ENCODE results near the gene SMAGP. TPM values are rescaled to one million over a fixed set of nuclear protein-coding genes. Genes with fewer than 3 reads are reported as not detected.

SMAGP gene
- total RNA-seq, 2 donors from 2014 or later, result 74.4 to 119 TPM

DNA sequence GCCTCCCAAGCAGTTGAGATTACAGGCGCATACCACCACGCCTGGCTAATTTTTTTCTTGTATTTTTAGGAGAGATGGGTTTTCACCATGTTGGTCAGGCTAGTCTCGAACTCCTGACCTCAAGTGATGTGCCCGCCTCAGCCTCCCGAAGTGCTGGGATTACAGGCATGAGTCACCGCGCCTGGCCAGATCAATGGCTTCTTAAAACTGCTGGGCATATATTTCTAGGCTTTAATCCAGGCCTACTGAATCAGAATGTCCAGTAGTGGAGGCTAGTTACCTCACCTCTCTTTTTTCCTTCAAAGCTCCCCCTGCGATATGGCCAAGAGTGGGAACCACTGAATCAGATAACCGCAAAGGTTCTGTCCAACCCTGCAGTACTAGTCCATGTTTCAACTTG is 69.4 kb downstream of the SMAGP start:
- no peaks in the 10 kb centered on the region for H3K9me3 ChIP-seq
- intact Hi-C loops (cut with DNase I), result no loop called here
- H3K9ac ChIP-seq (ENCODE audit: low read depth in 2 of 2, low read length in 2 of 2), result no peak overlapping the region
- no peak for TF ChIP-seq CTCF (IDR thresholded peaks at IDR 0.05)
- no peak overlapping the region for H3K27ac ChIP-seq
- no peaks in the 10 kb centered on the region for H3K36me3 ChIP-seq
- no peaks in the 10 kb centered on the region for H3K27me3 ChIP-seq
- no peak overlapping the region for H3K4me3 ChIP-seq
- H3K4me1 ChIP-seq, result no peaks in the 10 kb centered on the region
- DNase-seq, result no peak

DNA sequence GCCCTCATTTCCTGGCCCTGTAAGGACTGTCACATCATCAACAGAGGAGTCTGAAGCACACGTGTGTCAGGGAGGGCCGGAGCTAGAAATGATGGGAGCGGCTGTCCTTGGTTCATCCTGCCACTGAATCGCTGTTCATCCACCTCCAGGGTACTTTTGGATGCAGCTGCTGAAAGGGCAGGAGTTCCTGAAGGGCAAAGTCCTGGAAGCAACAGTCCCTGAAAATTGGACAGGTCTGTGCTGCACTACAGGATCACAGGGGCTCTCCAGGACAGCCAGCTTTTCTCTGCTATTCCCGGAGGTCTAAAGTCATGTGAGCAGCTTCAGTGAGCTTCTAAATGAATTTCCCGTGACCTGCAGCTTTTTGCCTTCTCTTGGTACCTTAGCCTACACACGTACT is 70.1 kb downstream of the SMAGP start:
- Histone ChIP-seq H3K27me3 (no peaks in the 10 kb centered on the region), H3K9me3 (no peaks in the 10 kb centered on the region), H3K4me1 (no peaks in the 10 kb centered on the region), H3K4me3 (no peak overlapping the region), H3K27ac (no peak overlapping the region), H3K36me3 (no peaks in the 10 kb centered on the region), H3K9ac (ENCODE audit: low read depth in 2 of 2, low read length in 2 of 2) (no peak overlapping the region)
- intact Hi-C loops (cut with DNase I), result no loop called here
- no peak for TF ChIP-seq CTCF (IDR thresholded peaks at IDR 0.05)
- no peak for DNase-seq

DNA sequence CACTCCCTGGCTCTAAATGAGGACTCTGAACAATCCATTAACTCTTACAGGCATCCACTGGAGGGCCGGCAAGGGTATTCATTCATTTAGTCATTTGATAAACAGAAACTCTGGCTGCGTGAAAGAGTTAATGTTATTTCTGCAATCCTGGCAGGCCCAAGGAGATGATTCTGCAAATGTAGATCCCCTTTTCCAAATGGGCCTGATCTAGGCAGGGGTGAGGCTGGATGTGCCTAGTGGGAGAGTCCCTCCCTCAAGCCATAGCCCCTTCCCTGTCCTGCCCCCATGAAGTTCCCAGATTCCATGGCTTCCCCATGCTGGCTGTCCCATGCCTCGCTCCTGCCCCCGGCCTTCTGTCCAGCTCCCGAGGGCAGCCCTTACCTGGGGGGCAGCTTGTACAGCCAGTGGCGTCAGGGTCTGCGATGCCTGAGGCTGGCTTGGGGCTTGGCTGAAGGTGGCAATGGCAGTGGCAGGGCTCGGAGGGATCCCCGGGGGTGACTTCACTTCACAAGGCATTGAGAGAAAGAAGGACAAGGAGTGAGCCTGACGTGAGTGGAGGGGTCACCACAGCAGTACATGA is 70.8 kb downstream of the SMAGP start:
- no peak for DNase-seq
- Histone ChIP-seq H3K9me3 (no peaks in the 10 kb centered on the region), H3K4me1 (no peaks in the 10 kb centered on the region), H3K27ac (no peak overlapping the region), H3K9ac (ENCODE audit: low read depth in 2 of 2, low read length in 2 of 2) (no peak overlapping the region), H3K36me3 (no peaks in the 10 kb centered on the region), H3K4me3 (no peak overlapping the region), H3K27me3 (no peaks in the 10 kb centered on the region)
- TF ChIP-seq CTCF (IDR thresholded peaks at IDR 0.05), result no peak
- intact Hi-C loops (cut with DNase I), result no loop called here

DNA sequence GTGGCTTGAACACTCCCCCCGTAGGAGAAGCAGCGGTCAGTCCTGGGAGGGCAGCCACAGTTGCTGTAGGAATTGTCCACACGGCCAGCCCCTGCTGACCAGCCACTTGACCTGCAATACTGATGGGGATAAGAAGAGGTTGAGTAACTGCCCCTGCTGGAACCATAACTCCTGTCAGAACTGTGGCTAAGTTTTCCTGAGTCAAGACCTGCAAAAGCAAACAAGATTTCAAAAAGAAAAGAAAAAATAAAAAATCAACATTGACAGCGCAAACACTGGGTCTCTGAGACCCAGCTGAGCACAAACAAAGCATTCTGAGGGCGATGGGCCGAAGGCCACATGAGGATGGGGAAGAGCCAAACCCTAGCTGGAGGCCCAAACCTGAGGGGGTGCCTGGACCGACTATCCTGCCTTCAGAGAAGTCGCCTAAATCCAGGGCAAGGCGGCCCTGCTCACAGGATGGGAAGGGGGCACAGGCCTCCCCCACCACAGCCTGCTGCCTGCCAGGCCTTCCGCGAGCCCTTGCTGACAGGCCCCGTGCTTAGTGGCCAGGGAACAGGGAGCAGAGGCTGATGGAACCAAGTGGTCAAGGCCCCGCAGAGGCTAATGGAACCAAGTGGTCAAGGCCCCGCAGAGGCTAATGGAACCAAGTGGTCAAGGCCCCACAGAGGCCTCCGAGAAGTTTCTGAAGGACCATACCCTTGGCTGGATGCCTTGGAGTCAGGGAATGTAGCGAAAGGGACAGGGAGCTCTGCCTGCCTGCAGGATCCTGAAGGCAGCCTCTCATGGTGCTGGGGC is 71.4 kb downstream of the SMAGP start:
- H3K9me3 ChIP-seq, result no peaks in the 10 kb centered on the region
- no peak for DNase-seq
- H3K36me3 ChIP-seq, result no peaks in the 10 kb centered on the region
- no peak overlapping the region for H3K27ac ChIP-seq
- no peak overlapping the region for H3K9ac ChIP-seq (ENCODE audit: low read depth in 2 of 2, low read length in 2 of 2)
- TF ChIP-seq CTCF (IDR thresholded peaks at IDR 0.05), result no peak
- H3K4me1 ChIP-seq, result no peaks in the 10 kb centered on the region
- no peaks in the 10 kb centered on the region for H3K27me3 ChIP-seq
- intact Hi-C loops (cut with DNase I), result no loop called here
- H3K4me3 ChIP-seq, result no peak overlapping the region

GRCh38 chr12:51197736-51198567 is 72.3 kb downstream of the SMAGP start:
- no peak overlapping the region for H3K9ac ChIP-seq (ENCODE audit: low read depth in 2 of 2, low read length in 2 of 2)
- no peak overlapping the region for H3K4me3 ChIP-seq
- intact Hi-C loops (cut with DNase I), result no loop called here
- no peak for DNase-seq
- no peak overlapping the region for H3K27ac ChIP-seq
- no peaks in the 10 kb centered on the region for H3K36me3 ChIP-seq
- no peaks in the 10 kb centered on the region for H3K9me3 ChIP-seq
- TF ChIP-seq CTCF (IDR thresholded peaks at IDR 0.05), result no peak
- no peaks in the 10 kb centered on the region for H3K27me3 ChIP-seq
- no peaks in the 10 kb centered on the region for H3K4me1 ChIP-seq

All from colonic mucosa (tissue), 4 donors.